CD4-positive, alpha-beta T cell treated with Interleukin-1 beta for 1 hour (primary cell): Measurements from ENCODE around the gene ZNF511.

Experiments used
- DNase-seq, 2 donors: peaks; one replicate each; pipeline ENCODE4 v3.0.0-alpha.2; 2020 to 2022

ZNF511 gene

GRCh38 chr10:133274751-133275683, 33.7 kb upstream of the ZNF511 start:
- peak; percentile 87 to 88 for DNase-seq

DNA sequence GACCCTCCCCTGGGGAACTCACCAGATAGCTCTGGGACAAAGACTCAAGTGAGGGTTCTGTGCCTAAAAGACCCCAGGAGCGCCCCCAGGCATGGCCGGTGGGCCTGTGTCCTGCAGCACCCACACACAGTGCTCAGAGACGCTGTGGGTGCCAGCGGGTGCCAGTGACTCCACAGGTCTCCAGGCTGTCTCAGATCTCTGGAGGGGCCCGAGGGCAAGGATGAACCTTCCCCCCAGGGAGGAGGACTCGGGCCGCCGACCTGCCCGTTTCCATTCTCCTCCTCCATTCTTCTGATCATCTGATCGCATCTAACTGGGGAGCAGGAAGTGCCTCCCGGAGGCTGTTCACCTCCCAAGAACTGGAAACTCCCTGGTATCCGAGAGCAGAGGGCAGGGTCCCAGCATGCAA, 33.0 kb upstream of the ZNF511 start:
- DNase-seq: peak; percentile 60 to 69

DNA sequence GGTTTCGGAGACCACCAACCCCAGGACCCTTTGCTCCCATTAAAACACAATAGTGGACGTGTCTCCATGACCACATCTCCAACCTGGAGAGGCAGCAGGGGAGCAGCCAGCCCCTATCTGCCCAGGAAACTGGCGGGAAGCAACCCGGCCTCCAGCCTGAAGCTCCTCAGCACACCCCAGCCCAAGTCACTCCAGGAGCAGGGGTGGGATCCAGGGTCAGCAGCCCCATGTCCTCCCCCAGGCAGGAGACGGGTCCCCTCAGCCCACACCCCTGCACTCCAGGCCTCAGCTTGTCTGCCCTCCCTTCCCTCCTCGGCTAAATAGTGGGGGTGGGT, 32.6 kb upstream of the ZNF511 start:
- no peak for DNase-seq

- peak; percentile 75 to 76 for DNase-seq
Measured at GRCh38 chr10:133276435-133277201, 32.1 kb upstream of the ZNF511 start, which contains the start of gene ADAM8. Gene ADAM8 (minus strand): TSS chr10:133276868. CDS start chr10:133276817, 51 bp downstream.

- no peak for DNase-seq
Measured at GRCh38 chr10:133277277-133277992, 31.3 kb upstream of the ZNF511 start.

DNA sequence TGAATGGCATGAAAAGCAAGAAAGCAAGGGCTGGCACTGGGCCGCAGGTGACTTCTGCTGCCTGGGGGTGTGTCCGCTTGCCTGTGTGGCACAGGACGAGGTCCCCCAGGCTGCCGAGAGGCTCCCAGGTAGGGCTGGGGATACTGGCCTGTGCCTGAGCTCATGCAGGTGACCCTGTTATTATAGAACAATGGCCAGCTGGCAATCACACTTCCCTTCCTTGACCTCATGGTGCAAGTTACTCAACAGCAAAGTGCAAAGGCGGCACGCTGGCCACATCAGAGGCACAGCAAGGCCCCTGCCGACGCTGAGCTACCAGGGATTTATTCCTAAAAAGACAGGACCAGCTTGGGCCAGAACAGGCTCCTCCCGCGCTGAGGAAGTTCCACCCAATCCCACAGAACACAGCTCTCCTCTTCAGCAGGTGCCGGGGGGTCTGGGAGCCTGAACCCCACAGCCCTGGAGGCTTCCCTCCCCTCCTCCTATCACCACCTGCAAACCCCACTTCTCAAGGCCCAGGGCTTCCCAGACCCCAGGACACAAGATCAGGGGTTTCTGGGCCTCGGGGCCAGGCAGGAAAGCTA, 30.6 kb upstream of the ZNF511 start:
- no peak for DNase-seq

- peak; percentile 81 to 88 for DNase-seq
Measured at GRCh38 chr10:133278577-133279265, 30.0 kb upstream of the ZNF511 start.

DNA sequence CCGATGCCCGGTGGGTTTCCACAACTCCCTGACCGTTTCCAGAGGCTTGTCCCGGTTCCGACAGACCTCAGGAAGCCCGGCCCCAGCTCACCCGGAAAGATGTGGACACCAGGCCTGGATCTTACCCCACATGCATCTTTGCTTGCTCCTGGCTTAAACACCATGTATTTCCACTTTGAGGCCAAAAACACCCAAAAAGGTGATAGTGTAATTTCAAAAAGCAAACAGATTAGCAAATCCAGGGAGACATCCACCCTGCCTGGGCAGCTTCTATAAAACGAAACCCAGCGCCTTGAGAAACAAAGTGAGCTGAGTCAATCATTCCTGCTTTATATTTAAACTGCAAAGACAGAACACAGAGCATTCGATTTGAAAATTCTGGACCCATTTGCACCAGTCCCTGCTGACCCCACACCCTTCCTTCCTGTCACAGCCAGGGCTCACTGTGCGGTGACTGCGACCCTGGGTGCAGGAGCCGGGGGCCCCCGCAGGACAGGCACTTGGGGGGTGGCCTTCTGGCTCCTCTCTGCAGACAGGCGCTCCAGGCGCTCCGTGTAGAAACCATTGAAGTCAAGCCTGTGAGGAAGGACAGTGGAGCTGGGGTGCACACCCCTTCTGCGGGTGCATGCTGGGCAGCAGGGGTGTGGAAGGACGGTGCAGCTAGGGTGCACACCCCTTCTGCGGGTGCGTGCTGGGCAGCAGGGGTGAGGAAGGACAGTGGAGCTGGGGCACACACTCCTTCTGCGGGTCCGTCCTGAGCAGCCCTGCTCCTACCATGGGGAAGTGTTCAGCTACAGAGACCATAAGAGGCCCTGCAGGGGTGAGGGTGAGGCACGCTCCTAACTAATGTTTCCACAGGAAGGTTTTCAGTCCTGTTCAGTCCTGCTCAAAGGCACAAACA, 29.1 kb upstream of the ZNF511 start:
- peak in 1 of 2 donors; percentile 38 for DNase-seq

- no peak for DNase-seq
Measured at GRCh38 chr10:133280391-133281059, 28.2 kb upstream of the ZNF511 start.

- DNase-seq: no peak
Measured at GRCh38 chr10:133281084-133281483, 27.6 kb upstream of the ZNF511 start.

DNA sequence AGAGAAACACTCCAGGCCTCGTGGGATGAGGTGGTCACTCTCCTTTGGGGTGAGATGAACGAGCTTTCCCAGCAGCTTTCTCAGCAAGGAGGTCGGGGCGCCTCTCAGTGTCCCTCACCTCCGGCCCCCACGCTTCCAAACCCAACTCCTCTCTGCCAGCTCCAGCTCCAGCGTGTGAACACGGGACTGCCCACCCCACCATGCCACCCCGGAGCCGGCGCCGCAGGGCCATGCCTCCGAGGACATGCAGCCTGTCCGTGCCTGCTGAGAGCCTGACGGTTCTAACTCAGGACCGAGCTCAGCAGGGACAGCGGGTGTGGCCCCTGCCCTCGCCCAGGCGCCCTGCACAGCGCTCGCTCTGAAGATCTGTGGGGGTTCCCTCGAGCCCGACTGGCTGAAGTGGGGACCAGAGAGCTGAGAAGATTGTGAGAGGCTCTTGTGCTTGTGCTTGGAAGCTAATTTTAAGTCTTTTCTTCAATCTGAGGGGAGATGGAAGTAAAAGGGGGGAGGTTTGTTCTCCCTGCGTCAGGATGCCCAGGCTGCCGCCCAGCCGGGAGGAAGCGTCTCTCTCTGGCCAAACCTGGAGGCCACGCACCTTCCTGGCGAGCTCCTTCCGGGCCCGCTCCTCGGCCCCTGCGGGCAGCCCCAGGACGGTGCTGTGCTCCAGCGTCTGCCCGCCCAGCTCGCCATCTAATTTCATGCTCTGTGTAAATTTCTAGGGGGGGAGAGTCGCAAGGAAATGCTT, 26.9 kb upstream of the ZNF511 start:
- no peak for DNase-seq

DNA sequence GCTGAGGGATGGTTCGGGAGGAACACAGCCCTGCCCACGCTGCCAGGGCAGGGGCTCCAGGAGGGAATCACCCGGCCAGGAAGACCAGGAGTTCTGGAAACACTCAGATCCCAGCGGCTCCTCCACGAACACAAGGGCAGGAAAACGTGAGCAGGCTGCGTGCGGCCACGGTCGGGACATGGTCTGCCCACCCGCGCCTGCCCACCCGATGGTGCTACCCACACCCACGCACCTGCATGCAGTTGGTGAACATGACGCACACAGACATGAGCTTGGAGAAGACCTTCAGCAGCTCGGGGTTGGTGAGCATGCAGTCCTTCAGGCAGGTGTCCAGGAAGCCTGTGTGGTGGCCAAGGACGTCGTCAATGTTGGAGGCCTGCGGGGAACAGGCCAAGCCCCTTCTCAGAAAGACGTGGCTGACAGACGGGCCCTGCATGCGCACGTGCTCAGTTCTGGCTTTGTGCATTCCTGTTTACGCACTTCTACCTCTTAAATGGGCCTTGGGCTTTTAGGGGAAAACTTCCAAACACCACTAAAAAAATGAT, 25.8 kb upstream of the ZNF511 start:
- no peak for DNase-seq

GRCh38 chr10:133283931-133284330, 24.8 kb upstream of the ZNF511 start:
- DNase-seq: no peak

- DNase-seq: no peak
Measured at GRCh38 chr10:133285217-133285616, 23.5 kb upstream of the ZNF511 start.

DNA sequence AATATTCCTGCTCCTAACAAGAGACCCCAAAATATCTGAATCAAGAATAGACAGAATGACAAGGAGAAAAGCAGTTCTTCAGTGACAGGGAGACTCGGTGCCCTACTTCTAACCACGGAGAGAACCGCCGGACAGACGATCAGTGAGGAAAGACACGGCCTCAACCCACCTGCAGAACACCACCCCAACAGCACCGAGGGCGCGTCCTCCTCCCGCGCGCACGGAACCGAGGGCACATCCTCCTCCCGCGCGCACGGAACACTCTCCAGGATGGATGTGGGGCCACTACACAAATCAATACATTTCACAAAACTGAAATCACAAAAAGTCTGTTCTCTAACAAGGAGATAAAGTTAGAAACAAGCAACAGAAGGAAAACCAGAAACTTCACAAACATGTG, 22.3 kb upstream of the ZNF511 start:
- no peak for DNase-seq

GRCh38 chr10:133287832-133288500, 20.7 kb upstream of the ZNF511 start:
- DNase-seq: no peak

- DNase-seq: no peak
Measured at GRCh38 chr10:133289761-133290160, 19.0 kb upstream of the ZNF511 start.

DNA sequence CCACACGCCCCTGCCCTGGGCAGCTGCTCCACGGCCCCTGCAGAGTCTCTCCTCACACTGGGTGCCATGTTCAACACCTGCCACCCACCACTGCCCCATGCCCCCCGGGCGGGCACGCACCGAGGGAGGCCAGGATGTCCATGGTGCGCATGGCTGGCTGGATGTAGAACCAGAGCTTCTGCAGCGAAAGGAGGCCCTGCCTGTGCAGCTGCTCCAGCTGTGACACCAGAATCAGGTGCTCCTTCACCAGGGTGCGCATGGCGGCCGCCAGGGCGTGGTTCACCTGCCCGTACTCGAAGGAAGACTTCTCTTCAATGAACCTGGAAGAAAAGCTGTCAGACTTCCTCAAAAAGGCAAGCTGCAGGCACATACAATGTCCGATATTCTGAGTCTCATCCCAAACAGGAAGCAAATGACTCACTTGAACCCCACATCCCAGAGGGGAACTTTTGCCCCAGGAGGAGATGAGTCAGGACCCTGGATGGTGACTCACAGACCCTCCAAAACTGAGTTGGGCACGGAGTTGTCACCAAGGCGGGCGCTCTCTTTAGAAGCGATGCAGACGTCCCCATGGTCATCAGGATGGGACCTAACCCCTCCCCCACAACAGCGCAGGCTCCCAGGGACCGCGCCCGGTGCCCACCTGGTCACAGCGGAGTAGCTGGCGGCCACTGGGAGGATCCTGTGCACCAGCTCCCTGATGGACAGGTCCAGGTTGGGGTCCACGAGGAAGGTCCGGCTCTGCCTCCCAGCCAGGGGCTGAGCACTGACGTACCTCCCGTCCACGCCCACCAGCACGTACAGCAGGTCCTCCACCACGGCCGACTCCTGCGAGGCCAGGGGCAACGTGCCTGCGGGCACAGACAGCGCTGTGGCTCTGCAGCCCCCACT, 15.6 kb upstream of the ZNF511 start:
- peak in 1 of 2 donors; percentile 78 for DNase-seq
